PFSK-1 (cell line): Measurements from ENCODE around the gene NAV2.

Experiments used
- FOXP2 ChIP-seq: optimal IDR thresholded peaks from 2 replicates; pipeline ENCODE3; 2011; ENCODE audit warnings: borderline replicate concordance, control low read depth, inconsistent platforms; ENCODE audit not compliant: insufficient read depth; ENCODE audit errors: extremely low read length, extremely low read depth
- POLR2AphosphoS5 ChIP-seq: IDR thresholded peaks from 2 replicates; pipeline ENCODE4 v1.6.1; 2012; ENCODE audit warnings: low read depth, mild to moderate bottlenecking, control low read depth, low read length, moderate library complexity
- REST ChIP-seq, 2 experiments: IDR thresholded peaks; 2 replicates each; pipeline versions ENCODE4 v1.6.1 to v1.8.0; 2011 to 2012; ENCODE audit warnings: low read depth in 2 of 2, low read length in 2 of 2, control low read depth in 1 of 2, inconsistent platforms in 1 of 2, mild to moderate bottlenecking in 1 of 2, moderate library complexity in 1 of 2; ENCODE audit not compliant: insufficient read depth in 1 of 2
- SIN3A ChIP-seq: IDR thresholded peaks from 2 replicates; pipeline ENCODE4 v1.6.1; 2012; ENCODE audit warnings: mild to moderate bottlenecking, low read length, moderate library complexity, borderline replicate concordance; ENCODE audit not compliant: insufficient read depth
- TAF1 ChIP-seq: IDR thresholded peaks from 2 replicates; pipeline ENCODE4 v1.6.1; 2012; ENCODE audit warnings: low read length, control low read depth, borderline replicate concordance; ENCODE audit not compliant: insufficient read depth

The NAV2 gene

GRCh38 chr11:19826606-19827005 is 114.0 kb downstream of the NAV2 start:
- no peak for TF ChIP-seq TAF1
- no peak for TF ChIP-seq POLR2AphosphoS5
- TF ChIP-seq FOXP2: no peak
- TF ChIP-seq REST (IDR thresholded peaks at IDR 0.05; ENCODE audit: insufficient read depth in 1 of 2, low read depth in 2 of 2, low read length in 2 of 2): no peak
- no peak for TF ChIP-seq SIN3A

GRCh38 chr11:19827399-19828135 is 114.9 kb downstream of the NAV2 start:
- TF ChIP-seq TAF1: no peak
- no peak for TF ChIP-seq REST (IDR thresholded peaks at IDR 0.05; ENCODE audit: insufficient read depth in 1 of 2, low read depth in 2 of 2, low read length in 2 of 2)
- TF ChIP-seq FOXP2: no peak
- no peak for TF ChIP-seq POLR2AphosphoS5
- TF ChIP-seq SIN3A: no peak

- TF ChIP-seq REST (IDR thresholded peaks at IDR 0.05; ENCODE audit: insufficient read depth in 1 of 2, low read depth in 2 of 2, low read length in 2 of 2): no peak
- TF ChIP-seq POLR2AphosphoS5: no peak
- no peak for TF ChIP-seq FOXP2
- no peak for TF ChIP-seq SIN3A
- no peak for TF ChIP-seq TAF1
These were observed 115.9 kb downstream of the NAV2 start for GRCh38 chr11:19828382-19829108.

GRCh38 chr11:19829109-19829837 is 116.6 kb downstream of the NAV2 start:
- TF ChIP-seq SIN3A (no peak), REST (IDR thresholded peaks at IDR 0.05; ENCODE audit: insufficient read depth in 1 of 2, low read depth in 2 of 2, low read length in 2 of 2) (no peak), TAF1 (no peak), POLR2AphosphoS5 (no peak), FOXP2 (no peak)
